GM18907 (cell line): Measurements from ENCODE around the gene GPC3.
"Not testable (repeated sequence)": the region's sequence is repeated elsewhere in the genome, so short reads cannot be mapped to it uniquely, and the experiment has no call there.

Experiments
- ATAC-seq: cut with Tn5 transposase; IDR thresholded peaks from one replicate; pipeline ENCODE4 v1.9.1; 2021; ENCODE audit warnings: mild to moderate bottlenecking, moderate library complexity; ENCODE audit not compliant: unreplicated experiment

The GPC3 gene

DNA sequence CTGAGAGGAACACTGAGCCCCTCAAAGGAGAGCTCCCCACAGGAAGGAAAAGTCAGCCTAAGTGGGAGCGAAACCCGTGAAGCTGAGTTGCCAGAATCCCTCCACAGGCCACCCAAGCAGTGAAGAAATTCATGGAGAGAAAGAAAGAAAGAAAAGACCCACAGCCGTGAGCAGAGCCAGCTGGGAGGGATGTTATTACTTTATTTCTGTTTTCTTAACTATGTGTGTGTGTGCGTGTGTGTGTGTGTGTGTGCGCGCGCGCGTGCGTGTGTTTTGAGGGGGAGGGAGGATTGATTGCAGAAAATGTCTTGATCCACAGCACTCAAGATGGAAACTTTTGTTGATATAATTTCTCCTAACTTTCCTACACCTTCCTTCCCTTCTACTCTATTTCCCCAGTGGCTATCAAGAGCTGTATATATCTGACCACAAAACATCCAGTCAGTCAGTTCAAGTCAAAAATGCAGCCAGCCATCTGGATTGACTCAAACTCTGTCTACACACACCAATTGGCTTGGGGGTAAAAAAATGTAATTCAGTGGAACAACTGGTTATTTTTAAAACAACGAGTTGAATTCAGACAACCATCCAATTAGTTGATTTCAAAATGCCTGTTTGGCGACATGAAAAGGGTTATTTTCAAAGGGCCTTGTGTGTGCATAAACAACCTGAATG, 13.8 kb upstream of the GPC3 start:
- no peak for ATAC-seq

DNA sequence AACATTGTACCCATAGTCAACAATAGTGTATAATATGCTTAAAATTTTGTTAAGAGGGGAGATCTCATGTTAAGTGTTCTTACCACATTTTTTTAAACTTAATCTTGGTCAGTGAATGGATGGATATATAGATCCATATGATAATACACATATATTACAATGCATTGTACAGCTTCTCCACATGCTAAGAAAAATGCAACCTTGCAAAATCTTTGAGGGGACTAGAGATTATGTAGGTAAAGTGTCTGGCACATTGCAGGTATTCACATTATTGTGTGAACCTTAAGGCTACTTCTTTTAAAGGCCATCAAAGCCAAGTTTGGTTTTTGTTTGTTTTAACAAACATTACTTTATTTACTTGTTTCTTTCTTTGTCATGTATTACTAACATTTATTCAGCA, 10.4 kb upstream of the GPC3 start:
- no peak for ATAC-seq

DNA sequence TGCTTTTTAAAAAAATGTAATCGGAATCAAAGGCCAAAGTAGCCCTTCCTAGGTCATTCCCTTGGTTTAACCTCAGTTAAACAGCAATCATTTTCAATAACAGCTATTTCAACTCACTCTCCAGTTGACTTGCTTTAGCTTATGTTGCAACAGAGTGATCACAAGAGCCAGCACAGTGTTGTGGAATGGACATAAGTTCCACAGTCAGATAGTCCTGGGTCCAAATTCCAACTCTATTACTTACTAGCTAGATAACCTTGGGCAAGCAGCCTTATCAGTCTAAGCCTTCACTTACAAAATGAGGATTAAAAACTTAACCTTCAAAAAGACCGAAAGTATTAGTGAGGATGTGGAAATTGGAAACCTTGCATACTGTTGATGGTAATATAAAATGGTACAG, 9.2 kb upstream of the GPC3 start:
- ATAC-seq = no peak

DNA sequence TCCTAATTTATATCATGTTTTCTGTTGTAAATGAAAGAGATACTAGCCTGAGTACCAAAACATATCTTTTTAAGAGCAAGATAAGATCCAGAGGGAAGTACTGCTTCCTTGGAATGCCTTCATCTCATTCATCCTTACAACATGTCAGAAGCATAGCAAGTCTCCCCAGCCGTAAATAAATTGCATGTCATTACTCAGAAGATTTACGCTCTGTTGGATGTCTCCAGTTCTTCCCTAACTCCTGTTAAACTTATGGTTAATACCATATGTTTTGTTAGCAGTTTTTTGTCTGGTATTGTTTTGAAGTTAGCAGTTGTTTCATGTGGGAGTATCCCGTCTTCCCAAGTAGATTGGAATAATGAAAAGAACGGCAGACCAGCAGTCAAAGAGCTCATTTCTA, 7.5 kb upstream of the GPC3 start:
- ATAC-seq = no peak

DNA sequence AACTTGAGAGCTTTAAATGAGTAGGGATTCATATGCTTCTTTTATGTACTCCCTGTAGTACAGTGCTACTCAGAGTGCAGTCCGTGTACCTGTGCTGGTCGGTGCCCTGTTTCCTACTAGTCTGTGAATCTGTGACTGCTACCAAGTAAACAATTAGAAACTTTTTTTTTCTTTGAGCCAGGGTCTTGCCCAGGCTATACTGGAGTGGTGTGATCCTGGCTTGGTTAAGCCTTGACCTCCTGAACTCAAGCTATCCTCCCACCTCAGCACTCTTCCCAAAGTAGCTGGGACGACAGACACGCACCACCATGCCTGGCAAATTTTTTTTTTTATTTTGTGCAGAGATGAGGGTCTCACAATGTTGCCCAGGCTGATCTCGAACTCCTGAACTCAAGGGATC, 6.4 kb upstream of the GPC3 start:
- ATAC-seq = no peak

GRCh38 chrX:133991057-133991456, 5.7 kb upstream of the GPC3 start:
- ATAC-seq = not testable (repeated sequence)

DNA sequence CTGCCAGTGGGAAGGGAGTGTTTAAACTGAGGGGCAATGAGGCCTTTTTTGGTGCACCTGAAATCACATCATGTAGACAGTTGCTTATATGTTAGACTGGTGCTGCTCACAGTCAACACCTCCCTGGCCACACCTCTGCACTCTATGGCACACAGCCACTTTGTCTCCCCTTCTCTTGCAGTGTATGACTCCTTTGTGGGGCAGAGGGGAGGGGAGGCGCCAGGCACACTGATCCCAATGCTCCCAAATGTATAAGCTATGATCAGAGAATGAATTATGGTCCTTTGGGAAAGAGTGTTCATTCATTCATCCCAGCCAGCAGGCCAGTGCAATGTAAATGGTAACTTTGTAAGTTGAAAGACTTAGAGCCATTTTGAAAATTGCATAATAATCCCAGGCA, 4.6 kb upstream of the GPC3 start:
- ATAC-seq = no peak

GRCh38 chrX:133989490-133989889, 4.1 kb upstream of the GPC3 start:
- ATAC-seq = no peak

- no peak for ATAC-seq
These were observed 2.6 kb upstream of the GPC3 start for GRCh38 chrX:133988010-133988409.

- ATAC-seq = no peak
These were observed 1.8 kb upstream of the GPC3 start for GRCh38 chrX:133987188-133987587.

- ATAC-seq = no peak
These were observed 731 bp upstream of the GPC3 start for GRCh38 chrX:133985967-133986683.

DNA sequence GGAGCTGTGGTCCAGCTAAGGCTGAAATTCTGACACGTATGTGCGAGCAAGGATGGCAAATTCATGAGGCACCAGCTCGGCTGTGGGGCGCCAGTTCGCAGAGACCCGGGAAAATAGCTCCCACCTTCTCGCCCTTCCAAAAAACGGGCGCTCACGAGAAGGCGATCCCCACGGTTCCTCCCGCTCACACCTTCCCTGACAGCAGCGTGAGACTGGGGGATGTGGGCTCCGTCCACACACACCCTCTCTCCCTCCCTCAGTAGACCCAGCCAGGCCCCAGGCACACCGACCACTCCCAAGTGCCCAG, 584 bp downstream of the GPC3 start:
- no peak for ATAC-seq

GRCh38 chrX:133983974-133984845, 1.2 kb downstream of the GPC3 start:
- no peak for ATAC-seq

- ATAC-seq = no peak
These were observed 2.0 kb downstream of the GPC3 start for GRCh38 chrX:133983256-133983973.

DNA sequence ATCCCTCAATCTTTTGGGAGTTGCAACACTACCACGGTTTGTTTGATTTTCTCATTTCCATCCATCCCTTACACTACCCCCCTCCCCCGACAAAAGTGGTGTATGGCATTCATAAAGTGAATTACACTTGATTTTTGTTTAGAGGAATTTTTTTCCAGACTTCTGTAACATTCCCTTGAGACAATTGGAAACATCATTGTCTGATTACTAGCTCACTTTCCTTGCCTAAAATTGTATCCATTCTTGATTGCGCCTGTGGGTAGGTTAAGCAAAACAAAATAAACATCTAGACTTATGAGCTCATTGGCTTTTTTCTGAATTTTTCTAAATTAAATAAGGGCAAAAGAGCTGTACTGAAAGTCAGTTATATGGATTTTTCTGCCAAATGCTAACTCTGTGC, 3.5 kb downstream of the GPC3 start:
- ATAC-seq = no peak

- ATAC-seq = no peak
These were observed 4.4 kb downstream of the GPC3 start for GRCh38 chrX:133980832-133981588.

DNA sequence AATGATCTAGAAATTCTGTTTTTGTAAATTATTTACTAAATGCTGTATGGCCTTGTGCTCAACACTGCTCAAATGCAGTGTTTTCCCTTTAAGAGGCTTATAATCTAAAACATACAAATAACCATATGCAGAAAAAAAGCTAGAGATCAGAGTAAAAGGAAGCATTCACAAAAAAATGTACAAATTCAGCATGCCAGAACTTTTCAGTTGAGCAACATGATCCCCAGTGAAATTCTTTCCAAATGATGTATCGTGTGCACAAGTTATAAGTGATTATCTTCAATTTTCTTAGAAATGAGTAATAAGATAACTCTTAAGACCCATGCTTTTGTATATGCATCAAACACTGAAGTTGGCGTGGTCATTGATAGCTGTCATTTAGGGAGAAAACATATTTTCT, 5.0 kb downstream of the GPC3 start:
- no peak for ATAC-seq

DNA sequence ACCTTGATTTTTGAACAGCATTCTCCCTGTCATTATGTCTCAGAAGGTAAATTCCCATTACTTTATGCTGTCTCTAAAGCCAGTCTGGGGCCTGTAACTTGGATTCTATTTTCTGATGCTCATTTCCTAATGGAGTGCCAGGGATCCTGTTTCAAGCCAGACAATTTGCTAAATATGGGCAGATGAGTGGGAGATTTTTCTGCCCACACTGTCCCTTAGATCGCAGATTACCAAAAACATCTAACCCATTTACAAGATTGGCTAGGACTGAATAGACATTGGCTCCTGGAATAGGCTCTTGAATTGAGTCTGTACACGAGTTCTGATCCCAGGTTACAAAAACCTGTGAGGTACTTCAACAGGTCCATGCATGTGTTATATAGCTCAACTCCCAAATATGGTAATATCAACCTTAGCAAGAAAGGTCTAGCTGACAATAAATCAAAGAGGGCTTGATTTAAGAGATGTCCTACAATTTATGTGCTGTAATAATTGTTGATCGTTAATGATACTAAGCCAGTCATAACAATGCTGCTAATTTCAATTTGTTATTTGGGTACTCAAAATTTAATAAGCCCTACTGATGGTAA, 5.7 kb downstream of the GPC3 start:
- no peak for ATAC-seq

DNA sequence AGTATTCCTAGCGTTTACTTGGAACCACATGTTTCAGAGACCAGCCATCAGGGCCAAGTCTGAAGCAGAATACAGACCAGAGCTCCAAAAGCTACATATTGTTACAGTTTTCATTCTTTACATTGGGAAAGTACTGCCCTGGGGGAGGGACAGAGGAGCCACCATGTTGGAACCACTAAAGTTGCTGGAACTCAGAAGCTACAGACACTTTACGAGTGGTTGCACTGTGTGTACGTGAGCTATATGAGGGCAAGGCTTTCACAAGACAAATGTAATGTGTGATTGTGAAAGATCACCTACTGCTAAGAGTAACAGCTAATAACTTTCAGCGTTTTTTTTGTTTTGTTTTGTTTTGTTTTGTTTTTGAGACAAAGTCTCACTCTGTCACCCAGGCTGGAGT, 11.7 kb downstream of the GPC3 start:
- no peak for ATAC-seq

DNA sequence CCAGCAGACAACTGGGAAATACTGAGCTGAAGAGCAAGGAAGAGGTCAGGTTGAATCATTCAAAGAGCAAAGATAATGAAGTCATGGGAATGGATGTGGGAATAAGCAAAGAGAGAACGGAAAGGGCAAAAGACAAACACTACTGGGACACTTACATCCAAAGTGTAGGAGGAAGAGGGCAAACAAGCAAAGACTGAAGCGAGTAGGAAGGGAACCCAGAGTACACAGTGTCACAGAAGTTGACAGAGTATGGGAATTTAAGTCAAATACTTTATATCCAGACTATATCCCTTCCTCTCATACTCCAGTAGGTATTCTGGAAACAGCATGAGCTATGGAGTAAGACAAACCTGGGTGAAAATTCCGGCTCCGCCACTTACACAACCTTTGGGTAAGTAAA, 12.5 kb downstream of the GPC3 start:
- ATAC-seq = no peak
